ENCODE measurements around the gene PTPRN2.

DNA sequence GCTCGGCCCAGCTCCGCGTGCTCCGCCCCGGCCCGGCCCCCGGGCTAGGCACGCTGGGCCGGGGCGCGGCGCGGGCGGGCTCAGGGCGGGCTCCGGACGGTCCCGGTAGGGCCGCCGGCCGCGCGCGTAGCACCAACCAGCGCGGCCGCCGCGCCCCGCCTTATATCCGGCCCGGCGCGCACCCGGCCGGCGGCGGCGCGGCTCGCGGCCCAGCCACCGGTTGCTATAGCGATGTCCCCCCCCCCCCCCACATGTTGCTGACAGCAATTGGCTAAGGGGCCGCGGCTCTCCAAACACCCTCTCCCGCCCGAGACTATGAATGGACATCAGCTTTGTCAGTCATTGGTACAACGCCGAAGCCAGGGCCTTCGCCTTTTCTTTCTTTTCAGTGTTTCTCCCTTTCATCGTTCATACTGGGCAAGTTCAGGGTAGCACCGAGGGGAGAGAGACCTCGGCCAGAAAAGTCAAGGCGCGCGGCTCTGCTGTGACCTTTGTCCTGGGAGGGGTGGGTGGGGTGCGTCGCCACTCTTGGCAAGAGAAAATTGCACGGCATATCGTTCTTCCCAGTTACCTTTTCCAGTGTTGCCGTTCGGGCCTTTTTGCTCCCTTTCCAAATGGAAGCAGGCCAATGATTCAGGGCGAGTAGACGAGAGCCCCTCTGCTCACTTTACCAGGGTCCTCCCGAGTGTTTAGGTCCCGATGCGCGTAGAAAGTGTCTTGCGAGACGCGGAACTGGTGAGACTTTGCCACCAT, 896.6 kb downstream of the PTPRN2 start:
- TF ChIP-seq, protein P1, sequence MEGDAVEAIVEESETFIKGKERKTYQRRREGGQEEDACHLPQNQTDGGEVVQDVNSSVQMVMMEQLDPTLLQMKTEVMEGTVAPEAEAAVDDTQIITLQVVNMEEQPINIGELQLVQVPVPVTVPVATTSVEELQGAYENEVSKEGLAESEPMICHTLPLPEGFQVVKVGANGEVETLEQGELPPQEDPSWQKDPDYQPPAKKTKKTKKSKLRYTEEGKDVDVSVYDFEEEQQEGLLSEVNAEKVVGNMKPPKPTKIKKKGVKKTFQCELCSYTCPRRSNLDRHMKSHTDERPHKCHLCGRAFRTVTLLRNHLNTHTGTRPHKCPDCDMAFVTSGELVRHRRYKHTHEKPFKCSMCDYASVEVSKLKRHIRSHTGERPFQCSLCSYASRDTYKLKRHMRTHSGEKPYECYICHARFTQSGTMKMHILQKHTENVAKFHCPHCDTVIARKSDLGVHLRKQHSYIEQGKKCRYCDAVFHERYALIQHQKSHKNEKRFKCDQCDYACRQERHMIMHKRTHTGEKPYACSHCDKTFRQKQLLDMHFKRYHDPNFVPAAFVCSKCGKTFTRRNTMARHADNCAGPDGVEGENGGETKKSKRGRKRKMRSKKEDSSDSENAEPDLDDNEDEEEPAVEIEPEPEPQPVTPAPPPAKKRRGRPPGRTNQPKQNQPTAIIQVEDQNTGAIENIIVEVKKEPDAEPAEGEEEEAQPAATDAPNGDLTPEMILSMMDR (IDR thresholded peaks at IDR 0.05) = no peak
- no peak for TF ChIP-seq POLR2A (IDR thresholded peaks at IDR 0.05)
